ENCODE measurements around the gene YWHAB.
"Not testable (repeated sequence)": the region's sequence is repeated elsewhere in the genome, so short reads cannot be mapped to it uniquely, and the experiment has no call there.

Gene YWHAB

DNA sequence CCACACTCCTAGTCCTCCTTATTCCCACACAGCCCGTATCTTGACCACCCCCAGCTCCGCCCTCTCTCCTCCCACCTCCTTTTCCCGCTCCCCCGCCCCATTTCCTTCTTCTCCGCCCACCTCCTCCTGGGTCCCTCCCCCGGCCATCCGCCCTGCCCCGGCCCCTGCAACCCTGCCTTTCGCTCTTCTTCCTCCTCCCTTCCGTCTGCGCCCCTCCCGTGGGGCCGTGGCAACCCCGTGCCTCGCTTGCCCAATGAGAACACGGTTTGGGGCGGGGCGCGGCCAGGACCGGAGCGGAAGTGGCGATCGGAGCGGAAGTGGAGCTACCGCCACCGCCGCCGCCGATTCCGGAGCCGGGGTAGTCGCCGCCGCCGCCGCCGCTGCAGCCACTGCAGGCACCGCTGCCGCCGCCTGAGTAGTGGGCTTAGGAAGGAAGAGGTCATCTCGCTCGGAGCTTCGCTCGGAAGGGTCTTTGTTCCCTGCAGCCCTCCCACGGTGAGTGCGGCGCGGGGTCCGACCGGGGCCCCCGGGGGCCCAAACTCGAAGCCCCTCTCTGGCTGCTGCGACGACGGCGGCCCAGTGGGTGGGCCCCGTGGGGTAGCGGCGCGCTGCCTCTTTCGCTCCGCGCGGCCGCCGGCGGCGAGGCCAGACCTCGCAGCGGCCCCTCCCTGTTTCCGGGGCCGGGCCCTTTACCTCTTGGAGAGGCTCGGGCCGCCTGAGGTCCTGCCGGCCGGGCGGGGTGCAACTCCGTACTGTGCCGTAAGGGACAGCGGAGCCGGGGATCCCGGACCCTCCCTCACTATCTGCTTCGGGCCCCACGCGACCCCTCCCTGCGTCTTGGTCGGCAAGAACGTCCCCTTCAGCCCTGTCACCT, at the start of gene YWHAB:
YWHAB (plus strand) TSS at position 314 of the 874 bp plus-strand sequence. CDS start 15,829 bp downstream, outside the sequence.
- DNase-seq (ENCODE audit: low read depth in 2 of 2), result peak; percentile 91 to 97

DNA sequence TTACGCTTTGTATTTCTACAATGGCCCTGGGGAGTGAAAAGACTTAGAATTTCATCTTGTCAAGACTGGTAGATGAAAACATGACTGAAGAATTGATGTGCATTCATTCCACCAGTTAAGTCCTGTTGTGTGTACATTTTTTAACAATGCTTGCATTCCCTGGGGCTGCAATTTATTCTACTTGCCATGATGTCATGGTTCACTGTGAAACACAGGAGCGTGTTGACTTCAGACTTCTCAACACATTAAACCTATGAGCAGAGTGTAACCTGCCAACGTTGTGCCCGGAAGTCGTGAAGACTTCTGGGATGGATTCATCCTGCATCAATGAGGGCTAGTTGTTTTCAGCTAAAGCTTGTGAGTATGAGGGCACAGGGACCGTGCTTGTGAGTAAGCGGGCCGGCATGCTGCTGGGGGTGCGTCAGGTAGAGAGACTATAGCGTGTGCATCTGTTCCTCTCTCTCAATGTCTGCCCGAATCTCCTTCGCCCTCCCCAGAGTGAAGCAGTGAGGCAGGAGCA, 48.8 kb upstream of the YWHAB start:
- DNase-seq (ENCODE audit: low read depth in 2 of 2), result no peak

DNA sequence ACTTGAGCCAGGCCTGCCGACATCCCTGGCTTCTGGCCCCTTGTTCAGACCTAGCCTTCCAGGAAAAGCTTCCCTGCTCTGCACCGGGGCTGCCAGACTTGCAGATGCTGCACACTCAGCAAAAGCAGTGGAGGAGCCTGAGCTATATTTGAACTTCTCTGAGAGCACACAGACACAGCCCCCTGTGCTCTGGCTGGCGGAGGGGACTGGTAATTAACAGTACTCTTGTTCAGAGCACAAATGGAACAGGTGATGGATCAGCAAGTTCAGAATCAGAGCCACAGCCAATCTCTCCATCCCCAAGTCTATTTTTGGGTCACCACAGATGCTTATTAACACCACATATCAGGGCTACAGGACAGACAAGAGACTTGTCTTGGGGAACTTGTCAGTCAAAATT, 47.6 kb upstream of the YWHAB start:
- DNase-seq (ENCODE audit: low read depth in 2 of 2), result no peak

DNA sequence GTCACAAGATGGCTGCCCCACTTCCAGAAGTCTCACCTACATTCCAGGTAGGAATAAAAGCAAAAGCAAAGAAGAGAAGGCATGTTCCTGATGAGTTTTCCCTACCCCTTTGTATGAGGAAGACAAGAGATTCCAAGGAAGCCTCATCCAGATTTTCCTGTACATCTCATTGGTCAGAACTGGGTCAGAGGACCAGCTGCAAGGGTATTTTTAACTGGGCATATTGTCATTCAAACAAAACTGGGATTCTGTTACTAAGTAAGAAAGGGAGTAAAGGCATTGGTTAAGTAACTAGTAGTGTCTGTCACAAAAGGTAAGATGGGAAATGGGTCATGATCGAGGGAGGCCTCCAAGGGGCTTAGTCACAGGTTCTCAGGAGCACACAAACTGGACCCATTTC, 47.0 kb upstream of the YWHAB start:
- DNase-seq (ENCODE audit: low read depth in 2 of 2), result no peak

DNA sequence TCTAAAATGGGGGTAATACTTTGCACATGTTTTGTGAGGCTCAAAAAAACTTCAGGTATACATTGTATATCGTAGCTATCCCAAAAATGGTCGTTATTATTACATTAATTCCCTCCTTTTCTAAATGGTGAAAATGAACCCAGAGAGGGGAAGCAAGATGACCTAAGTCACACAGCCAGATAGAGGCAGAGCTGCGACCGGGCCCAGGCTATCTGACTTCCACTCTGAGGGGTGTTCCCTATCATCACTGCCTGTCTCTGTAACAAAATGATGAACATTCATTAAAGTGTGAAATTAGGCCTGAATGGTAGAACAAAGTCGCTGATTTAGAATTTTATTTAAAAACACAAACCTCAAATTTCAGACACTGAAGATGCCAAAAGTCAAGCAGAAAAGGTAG, 46.0 kb upstream of the YWHAB start:
- no peak for DNase-seq (ENCODE audit: low read depth in 2 of 2)

DNA sequence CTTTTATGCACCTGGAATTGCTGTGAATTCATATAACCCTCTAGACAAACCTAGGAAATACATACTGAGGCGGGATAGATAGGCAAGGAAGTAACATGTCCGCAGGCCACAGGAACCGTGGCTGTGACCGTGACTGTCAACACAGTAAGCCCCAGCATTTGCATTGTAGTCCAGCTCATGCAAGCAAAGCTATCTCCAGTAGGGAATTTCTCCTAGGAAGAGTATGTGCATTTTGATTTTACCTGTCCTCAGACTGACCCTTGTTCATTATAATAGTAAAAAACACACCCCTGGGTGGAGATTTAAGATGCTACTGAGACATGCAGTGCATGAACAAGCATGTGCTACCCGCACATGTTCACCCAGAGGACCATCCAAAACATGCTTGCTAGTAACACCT, 44.7 kb upstream of the YWHAB start:
- DNase-seq (ENCODE audit: low read depth in 2 of 2), result no peak

DNA sequence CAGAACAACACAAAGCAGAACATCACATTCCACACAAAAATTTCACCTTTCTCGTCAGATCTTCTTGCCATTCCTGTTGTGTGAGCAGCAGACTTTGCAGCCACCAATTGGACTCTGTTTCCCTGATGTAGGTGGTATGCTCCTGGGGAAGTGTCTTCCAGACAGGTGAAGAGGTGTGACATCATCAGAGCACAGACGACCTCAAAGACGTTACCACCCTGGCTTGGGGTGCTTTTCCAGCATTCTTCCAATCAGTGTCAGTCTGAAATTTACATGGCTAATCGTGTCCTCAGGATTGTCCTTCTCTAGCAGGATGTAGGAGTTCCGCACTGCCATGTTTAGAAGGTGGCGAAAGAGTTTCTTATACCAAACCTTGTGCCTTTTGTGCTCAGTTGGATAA, 43.5 kb upstream of the YWHAB start:
- DNase-seq (ENCODE audit: low read depth in 2 of 2), result no peak

DNA sequence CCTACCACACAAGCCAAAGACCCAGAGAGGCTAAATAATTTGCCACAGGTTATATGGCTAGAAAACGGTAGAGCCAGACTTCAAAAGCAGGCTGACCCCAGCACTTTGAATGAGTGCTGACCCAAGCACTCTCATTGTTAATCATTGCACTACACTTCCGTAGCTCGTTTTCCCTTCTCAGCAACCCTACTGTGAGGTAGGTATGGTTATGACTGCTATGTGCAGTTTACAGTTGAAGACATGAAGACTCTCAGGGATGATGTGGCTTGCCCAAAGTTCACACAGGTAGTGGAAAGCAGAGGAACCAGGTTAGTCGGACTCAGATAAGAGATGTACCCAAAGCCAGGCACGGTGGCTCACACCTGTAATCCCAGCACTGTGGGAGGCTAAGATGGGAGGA, 41.6 kb upstream of the YWHAB start:
- no peak for DNase-seq (ENCODE audit: low read depth in 2 of 2)

DNA sequence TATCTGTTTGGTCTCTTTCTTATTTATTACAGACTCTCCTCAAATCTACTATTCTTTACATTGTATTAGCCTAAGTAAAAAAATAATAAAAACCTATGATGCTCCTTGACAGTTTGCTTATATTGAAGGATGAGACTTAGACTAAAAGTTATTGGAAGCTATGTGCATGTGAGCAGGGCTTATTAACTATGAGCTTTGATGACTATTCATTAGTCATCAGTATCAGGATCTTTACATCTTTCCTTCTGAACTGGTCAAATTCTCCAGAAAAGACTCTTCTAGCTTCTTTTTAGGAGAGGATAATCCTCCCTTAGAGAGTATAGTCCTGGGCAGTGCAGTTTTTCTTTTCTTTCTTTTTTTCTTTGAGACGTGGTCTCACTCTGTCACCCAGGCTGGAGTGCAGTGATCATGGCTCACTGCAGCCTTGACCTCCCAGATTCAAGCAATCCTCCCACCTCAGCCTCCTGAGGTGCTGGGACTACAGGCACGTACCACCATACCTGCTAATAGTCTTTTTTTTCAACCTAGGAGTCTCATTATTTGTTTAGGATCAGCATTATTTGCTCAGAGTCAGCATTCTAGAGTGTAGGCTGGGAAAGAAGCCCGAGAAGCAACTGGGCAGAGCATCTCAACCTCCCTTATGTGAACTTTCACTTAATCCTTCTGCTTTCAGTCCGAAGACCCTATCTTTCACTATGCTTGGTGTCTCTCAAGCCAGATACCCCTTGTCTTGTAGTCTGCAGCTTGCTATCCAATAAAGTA, 37.1 kb upstream of the YWHAB start:
- DNase-seq (ENCODE audit: low read depth in 2 of 2), result no peak

DNA sequence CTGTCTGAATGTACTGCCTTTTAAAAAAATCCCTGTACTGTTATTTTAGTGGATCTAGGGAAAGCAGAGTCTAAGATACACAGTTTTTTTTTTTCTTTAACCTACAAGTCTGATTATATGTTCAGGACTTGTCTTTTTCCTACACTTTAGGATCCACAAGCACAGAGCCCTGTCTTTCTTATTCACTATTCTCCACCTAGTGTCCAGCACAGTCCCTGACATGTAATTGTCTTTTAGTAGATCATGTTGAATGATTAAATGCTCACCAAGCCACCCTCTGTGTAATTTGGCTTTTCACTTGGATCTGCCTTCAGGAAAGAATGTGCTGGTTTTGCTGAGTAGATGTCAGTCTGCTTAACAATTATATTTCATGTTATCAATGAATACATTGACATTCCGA, 35.8 kb upstream of the YWHAB start:
- no peak for DNase-seq (ENCODE audit: low read depth in 2 of 2)

DNA sequence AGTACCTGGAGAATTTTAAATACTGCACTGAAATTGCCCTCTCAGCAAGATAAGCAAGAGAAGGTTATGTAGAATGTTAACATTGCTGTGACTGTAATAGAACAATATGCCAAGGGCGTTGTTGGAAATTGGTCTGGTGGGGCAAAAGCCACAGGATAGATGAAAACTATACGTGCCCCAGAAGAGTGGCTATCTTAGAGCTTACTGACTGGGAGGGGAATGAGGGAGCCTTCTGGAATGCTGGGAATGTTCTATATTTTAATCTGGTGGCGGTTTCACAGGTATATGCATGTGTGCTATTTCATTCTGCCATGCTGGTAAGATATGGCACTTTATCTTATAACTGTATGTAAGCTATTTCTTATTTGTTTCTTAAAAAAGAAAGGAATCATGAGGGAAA, 35.2 kb upstream of the YWHAB start:
- DNase-seq (ENCODE audit: low read depth in 2 of 2), result no peak

DNA sequence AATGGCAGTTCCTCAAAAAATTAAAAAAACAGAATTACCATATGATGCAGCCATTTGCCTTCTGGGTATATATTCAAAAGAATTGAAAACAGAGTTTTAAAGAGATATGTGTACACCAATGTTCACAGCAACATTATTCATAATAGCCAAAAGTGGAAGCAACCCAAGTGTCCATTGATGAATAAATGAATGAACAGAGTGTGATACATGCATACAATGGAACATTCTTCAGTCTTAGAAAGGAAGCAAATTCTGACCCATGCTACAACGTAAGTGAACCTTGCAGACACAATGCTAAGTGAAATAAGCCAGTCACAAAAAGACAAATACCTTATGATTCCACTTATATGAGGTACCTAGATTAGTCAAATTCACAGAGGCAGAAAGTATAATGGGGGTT, 34.7 kb upstream of the YWHAB start:
- no peak for DNase-seq (ENCODE audit: low read depth in 2 of 2)

DNA sequence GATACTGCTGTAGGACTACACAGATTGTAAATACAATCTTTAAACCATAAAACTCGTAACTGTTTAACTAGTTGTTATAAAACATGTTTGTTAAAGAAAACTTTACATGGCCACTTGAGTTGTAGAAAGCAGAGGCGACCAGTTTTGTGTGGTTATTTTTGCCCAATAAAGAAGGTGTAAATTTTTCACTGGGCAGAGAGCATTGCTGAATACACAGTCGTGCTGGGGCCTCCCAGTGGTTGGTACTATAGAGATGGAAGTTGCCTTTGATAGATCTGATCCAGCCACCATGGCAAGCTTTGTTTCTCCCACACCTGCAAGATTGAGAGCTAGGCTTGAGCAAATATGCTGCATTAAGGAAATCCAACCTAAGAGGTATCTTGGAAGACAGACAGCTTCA, 34.0 kb upstream of the YWHAB start:
- DNase-seq (ENCODE audit: low read depth in 2 of 2), result no peak

DNA sequence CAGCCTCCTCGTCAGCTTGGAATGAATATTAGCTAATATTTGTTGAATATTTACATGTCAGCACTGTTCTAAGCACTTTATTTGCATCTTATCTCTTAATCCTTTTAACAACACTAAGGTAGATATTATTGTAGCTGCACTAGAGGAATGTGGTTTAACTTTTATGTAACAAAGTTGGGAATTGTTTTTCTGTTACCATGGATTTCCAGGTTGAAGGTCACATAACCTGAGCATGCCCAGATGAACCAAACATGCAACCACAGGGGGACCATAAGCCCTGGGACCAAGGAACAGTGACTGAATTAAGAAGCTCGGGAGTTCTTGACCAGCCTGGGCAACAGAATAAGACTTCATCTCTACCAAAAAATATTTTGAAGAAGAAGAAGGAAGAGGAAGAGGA, 29.1 kb upstream of the YWHAB start:
- no peak for DNase-seq (ENCODE audit: low read depth in 2 of 2)

DNA sequence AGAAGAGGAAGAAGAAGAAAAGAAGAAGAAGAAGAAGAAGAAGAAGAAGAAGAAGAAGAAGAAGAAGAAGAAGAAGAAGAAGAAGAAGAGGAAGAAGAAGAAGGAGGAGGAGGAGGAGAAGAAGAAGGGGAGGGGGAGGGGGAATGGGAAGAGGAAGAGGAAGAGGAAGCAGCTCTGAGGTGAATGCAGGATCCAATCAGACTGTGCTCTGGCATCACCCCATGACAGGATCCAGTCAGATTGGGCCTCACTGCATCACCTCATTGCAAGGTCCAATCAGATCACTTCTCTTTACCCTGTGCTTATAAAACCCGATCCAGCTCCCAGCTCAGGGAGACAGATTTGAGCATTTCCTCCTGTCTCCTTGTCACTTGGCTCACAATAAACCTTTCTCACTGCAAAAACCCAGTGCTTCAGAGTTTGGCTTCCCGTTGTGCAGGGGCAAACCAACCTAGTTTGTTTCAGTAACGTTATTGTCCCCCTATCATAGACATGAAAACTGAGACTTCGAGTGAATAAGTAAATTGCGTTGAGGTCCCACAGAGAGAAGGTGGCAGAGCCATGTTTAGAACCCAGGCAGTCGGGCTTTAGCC, 28.6 kb upstream of the YWHAB start:
- no peak for DNase-seq (ENCODE audit: low read depth in 2 of 2)

DNA sequence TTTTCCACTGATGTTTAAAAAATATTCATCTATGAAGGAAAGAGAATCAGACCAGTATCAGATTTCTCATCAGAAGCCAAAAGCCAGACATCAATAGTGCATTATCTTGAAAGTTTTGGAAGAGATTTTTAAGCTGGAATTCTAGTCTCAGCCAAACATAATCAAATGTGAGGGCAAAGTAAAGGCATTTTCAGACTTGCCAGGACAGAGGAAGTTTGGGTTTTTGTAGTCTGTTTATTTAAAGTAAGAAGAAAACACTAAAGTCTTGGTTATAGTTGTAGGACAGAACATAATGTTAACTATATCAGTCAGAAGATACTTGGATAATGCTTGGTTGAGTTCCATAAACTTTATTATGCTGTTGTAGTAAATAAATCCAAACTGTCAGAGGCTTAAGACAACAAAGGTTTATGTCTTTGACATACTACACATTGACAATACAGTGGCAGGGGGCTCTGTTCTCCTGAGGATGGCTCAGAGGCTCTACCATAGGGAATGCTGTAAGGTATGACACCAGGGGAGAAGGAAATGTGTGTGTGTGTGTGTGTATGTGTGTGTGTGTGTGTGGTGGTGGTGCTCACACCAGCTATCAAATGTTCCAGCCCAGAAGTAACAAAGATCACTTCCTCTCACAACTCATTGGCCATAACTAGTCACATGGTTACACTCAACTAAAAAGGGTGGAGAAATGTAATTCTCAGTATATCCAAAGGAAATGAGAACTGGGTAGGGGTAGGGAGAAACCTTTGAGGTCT, 26.7 kb upstream of the YWHAB start:
- no peak for DNase-seq (ENCODE audit: low read depth in 2 of 2)

DNA sequence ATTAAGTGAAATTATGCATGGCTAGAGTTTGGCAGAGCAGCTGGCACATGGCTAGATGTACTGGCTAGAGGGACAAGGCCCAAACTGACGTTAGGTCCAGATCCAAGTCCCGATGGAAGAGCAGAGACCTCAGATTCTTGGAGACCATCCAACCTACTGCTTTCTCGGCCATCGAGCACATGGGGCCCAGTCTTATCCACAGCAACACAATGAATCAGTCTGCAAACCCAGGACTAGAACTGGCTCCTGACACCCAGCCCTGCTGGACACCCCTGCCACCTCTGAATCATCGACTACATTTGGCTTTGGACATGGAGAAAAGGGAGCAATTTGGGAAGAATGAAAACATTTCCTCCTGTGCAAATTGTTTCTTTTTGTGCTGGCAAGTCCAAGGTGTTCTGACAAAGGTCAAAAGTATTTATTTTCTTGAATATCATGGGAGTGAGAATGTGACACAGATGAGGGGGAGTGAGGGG, 23.9 kb upstream of the YWHAB start:
- no peak for DNase-seq (ENCODE audit: low read depth in 2 of 2)

DNA sequence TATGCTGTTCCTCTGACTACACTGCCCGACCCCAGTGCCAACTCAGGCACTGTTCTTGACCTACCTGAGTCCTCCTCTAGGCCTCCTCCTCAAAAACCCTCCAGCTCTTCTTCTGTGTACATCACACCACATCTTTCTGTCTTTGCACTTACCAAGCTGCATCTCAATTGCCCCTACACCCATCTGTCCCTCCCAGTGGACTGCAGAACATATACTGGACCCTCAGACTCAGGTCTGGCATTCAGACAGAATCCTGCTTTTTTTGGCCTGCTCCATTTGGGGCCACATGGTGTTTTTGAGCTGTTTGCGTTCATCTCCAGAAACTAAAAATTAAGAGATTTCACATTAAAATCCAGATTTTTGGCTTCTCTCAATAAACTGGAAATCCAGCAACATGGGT, 23.2 kb upstream of the YWHAB start:
- no peak for DNase-seq (ENCODE audit: low read depth in 2 of 2)

DNA sequence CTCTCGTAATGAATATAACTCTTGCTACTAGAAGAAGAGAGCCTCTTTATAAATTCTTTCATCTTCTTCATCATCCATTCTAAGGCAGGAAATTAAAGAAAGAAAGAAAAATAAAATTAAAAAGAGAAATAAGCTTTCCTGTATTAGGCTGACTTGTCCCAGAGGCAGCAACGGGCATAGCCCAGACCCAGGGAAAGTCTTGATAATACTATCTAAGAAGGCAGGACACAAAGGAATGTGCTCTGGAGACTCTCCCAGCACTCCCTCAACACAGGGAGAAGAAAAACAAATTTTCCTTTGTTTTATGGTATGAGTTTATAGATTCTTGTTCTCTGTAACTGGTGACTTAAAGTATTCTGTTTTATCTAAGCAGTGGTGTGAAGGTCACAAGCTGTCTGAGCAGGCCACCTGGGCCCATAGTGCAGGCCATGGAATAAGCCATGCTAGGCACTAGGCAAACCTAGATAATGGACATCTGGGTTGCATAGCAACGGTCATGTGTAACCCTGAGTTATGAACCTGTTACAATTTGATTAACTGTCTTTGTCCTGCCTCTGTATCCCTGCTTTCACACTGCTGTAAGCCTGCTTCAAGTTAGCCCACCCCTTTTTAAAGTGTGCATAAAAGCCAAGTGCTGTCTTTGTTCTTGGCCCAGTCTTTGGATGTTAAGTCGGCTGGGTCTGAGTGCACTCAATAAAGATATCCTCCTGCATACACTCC, 22.0 kb upstream of the YWHAB start:
- DNase-seq (ENCODE audit: low read depth in 2 of 2), result not testable (repeated sequence)

DNA sequence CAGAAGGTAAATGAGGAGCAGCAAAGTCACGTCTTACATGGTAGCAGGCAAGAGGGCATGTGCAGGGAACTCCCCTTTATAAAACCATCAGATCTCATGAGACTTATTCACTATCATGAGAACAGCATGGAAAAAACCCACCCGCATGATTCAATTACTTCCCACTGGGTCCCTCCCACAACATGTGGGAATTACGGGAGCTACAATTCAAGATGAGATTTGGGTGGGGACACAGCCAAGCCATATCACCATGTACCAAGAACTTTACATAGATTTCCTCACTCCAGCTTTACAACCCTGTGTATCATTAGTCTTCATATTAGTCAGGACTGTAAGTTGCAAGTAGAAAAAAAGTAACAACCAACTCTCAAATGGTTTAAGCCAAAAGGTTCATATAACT, 21.0 kb upstream of the YWHAB start:
- not testable (repeated sequence) for DNase-seq (ENCODE audit: low read depth in 2 of 2)

Measured in stimulated activated CD8-positive, alpha-beta memory T cell treated with anti-CD3 and anti-CD28 coated beads, Interleukin-7, amount 100 ng/mL, for 1 hour (primary cell).